ENCODE results near the gene SPTAN1. TPM values are rescaled to one million over a fixed set of nuclear protein-coding genes. Genes with fewer than 3 reads are reported as not detected.
A peak's percentile ranks its signal among the peaks of the same experiment; 100 is the strongest.
"Not testable (repeated sequence)": the region's sequence is repeated elsewhere in the genome, so short reads cannot be mapped to it uniquely, and the experiment has no call there.

Gene SPTAN1
- total RNA-seq, 2 donors from 2014 or later: 243 to 260 TPM

DNA sequence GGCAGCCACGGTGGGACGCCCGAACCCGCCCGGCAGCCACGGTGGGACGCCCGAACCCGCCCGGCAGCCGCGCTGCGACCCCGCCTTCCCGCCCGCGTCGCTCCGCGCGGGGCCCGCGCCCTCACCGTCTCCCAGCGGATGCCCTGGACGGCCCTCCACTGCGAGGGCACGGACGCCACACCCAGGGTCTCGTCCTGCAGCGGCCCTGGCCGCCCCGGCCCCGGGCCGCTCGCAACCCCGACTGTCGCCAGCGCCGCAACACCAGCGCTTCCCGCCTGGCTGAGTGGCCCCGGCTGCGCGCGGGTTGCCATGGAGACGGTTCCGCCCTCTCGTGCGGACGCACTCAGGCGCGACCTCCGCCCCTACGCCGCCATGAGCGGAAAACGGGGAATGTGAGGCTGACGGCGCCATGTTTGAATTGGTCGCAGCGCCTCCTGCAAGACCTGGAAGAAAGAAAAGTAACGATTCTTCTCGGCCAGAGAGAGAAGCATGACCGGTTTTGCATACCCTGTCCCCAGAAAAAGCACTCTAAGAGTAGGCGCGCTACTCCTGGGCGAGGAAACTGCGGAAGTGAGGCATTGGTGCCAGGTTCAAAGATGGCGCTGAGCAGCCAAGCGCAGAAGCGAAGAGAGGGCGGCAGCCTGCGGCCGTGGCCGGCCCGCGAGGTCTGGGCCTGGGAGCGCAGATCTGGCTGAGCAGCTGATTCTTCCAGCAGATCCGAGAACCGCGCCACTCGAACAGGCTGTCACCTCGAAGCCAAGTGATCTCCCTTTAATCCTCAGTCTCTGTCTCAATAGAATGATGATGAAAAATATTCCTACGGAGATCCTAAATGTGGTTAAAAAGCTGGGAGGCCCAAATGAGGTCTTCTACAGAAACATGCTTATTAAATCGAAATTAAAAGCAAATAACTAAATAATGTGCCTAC, 104.3 kb downstream of the SPTAN1 start, which contains the start of gene DYNC2I2:
Gene DYNC2I2, minus strand, starts transcription at position 432 of the 928 bp plus-strand sequence. Its CDS starts 121 bp downstream, at position 311.
- ATAC-seq: peak; percentile 99
- no peaks in the 10 kb centered on the region for H3K9me3 Mint-ChIP-seq

DNA sequence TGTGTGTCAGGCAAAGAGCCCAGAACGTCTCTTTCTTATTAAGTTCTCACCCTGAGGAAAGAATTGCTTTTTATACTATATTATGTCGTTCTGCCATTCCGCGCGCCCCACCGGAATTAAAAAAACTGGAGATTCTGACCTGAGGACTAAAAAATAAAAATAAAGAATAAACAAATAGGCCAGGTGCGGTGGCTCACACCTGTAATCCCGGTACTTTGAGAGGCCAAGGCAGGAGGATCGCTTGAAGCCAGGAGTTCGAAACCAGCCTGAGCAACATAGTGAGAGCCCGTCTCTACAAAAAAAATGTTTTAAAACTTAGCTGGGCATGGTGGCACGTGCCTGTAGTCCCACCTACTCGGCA, 104.9 kb downstream of the SPTAN1 start:
- peak overlapping the region; percentile 99 to 100 for H3K27ac Mint-ChIP-seq
- peak overlapping the region; percentile 96 for H3K4me3 Mint-ChIP-seq
- DNase-seq (ENCODE audit: low spot score): no peak
- H3K36me3 Mint-ChIP-seq: no peaks in the 10 kb centered on the region
- peaks cover 4 to 5% of the 10 kb centered on the region in 2 donors for H3K4me1 Mint-ChIP-seq (ENCODE audit: low read depth in 2 of 2)
- H3K9me3 Mint-ChIP-seq: no peaks in the 10 kb centered on the region
- no peaks in the 10 kb centered on the region for H3K27me3 Mint-ChIP-seq
- no peak for ATAC-seq

More for the DNA sequence above, 104.3 kb downstream of the SPTAN1 start, which contains the start of gene DYNC2I2:
- Mint-ChIP-seq H3K4me1 (ENCODE audit: low read depth in 2 of 2) (peaks cover 4 to 5% of the 10 kb centered on the region in 2 donors), H3K27me3 (no peaks in the 10 kb centered on the region), H3K36me3 (no peaks in the 10 kb centered on the region), H3K4me3 (peak within 1 kb of the TSS; percentile 96), H3K27ac (peak within 1 kb of the TSS; percentile 99 to 100)
- DNase-seq (ENCODE audit: low spot score): peak; percentile 98

DNA sequence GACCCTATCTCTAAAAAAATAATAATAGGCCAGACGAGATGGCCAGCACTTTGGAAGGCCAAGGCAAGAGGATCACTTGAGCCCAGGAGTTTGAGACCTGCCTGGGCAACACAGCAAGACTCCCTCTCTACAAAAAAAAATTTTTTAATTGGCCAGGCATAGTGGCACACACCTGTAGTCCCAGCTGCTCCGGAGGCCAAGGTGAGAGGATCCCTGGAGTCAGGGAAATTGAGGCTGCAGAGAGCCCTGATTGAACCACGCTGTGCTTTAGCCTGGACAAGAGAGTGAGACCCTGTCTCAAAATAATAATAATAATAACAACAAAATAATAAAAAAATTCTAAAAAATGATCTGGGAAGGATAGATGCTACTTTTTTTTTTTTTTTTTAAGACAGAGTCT, 105.4 kb downstream of the SPTAN1 start:
- H3K9me3 Mint-ChIP-seq: no peaks in the 10 kb centered on the region
- no peak for ATAC-seq
- no peak for DNase-seq (ENCODE audit: low spot score)
- H3K27ac Mint-ChIP-seq: peak overlapping the region; percentile 99 to 100
- H3K4me1 Mint-ChIP-seq (ENCODE audit: low read depth in 2 of 2): peaks cover 4 to 5% of the 10 kb centered on the region in 2 donors
- H3K4me3 Mint-ChIP-seq: no peak overlapping the region
- H3K36me3 Mint-ChIP-seq: no peaks in the 10 kb centered on the region
- H3K27me3 Mint-ChIP-seq: no peaks in the 10 kb centered on the region

DNA sequence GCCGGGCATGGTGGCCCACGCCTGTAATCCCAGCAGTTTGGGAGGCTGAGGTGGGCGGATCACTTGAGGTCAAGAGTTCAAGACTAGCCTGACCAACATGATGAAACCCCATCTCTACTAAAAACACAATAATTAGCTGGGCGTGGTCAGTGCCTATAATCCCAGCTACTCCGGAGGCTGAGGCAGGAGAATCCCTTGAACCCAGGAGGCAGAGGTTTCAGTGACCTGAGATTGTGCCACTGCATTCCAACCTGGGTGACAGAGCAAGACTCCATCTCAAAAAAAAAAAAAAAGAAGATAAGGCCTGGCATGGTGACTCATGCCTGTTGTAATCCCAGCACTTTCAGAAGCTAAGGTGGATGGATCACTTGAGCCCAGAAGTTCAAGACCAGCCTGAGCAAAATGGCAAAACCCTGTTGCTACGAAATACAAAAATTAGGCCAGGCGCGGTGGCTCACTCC, 114.1 kb downstream of the SPTAN1 start:
- ATAC-seq; H3K36me3 Mint-ChIP-seq; H3K4me3 Mint-ChIP-seq; H3K27me3 Mint-ChIP-seq; H3K4me1 Mint-ChIP-seq (ENCODE audit: low read depth in 2 of 2); H3K9me3 Mint-ChIP-seq; DNase-seq (ENCODE audit: low spot score); H3K27ac Mint-ChIP-seq: not testable (repeated sequence)

DNA sequence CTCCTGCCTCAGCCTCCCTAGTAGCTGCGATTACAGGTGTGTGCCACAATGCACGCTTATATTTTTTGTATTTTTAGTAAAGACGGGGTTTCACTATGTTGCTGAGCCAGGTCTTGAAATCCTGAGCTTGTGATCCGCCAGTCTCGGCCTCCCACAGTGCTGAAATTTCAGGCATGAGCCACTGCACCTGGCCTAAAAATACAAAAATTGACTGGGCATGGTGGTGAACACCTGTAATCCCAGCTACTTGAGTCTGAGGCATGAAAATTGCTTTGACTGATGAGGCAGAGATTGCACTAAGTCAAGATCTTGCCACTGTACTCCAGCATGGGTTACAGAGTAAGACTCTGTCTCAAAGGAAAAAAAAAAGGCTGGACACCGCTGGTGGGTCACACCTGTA, 117.4 kb downstream of the SPTAN1 start:
- no peak overlapping the region for H3K27ac Mint-ChIP-seq
- ATAC-seq (no peak), DNase-seq (ENCODE audit: low spot score) (no peak)
- no peak overlapping the region for H3K4me3 Mint-ChIP-seq
- no peaks in the 10 kb centered on the region for H3K4me1 Mint-ChIP-seq (ENCODE audit: low read depth in 2 of 2)
- H3K9me3 Mint-ChIP-seq: no peaks in the 10 kb centered on the region
- H3K27me3 Mint-ChIP-seq: no peaks in the 10 kb centered on the region
- no peaks in the 10 kb centered on the region for H3K36me3 Mint-ChIP-seq

DNA sequence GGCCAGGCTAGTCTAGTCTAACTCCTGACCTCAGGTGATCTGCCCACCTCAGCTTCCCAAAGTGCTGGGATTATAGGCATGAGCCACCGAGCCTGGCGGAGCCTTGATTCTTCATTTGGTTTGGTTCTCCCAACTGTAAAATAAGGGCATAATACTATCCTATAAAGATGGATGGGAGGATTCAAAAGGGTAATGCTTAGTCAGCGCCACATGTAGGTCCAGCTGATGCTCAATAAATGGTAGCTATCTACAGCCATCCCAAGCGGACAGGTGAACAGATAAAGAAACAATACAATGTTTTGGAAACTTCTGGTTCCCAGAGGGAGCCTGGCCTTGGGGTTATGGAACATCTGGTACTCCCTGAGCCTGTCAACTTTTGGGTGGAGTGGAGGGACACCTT, 123.0 kb downstream of the SPTAN1 start:
- Mint-ChIP-seq H3K9me3 (no peaks in the 10 kb centered on the region), H3K4me1 (ENCODE audit: low read depth in 2 of 2) (no peaks in the 10 kb centered on the region), H3K36me3 (no peaks in the 10 kb centered on the region), H3K4me3 (no peak overlapping the region), H3K27me3 (no peaks in the 10 kb centered on the region), H3K27ac (no peak overlapping the region)
- ATAC-seq (no peak), DNase-seq (ENCODE audit: low spot score) (no peak)

DNA sequence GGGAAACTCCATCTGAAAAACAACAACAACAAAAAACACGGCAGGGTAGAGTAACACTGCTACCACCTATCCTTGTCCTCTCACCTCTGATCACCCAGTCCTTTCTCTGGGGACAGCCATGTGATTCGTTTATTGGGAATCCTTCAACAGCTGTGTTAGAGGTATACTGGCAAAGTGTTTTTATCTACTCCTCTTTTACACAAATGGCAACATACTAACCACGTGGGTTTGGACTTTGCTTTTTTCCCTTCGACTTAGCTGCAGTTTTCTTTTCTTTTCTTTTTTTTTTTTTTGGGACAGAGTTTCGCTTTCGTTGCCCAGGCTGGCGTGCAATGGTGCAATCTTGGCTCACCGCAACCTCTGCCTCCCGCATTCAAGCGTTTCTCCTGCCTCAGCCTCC, 125.4 kb downstream of the SPTAN1 start:
- DNase-seq (ENCODE audit: low spot score) (no peak), ATAC-seq (no peak)
- H3K4me3 Mint-ChIP-seq: no peak overlapping the region
- H3K9me3 Mint-ChIP-seq: no peaks in the 10 kb centered on the region
- peaks cover 0 to 4% of the 10 kb centered on the region in 2 donors for H3K4me1 Mint-ChIP-seq (ENCODE audit: low read depth in 2 of 2)
- H3K27me3 Mint-ChIP-seq: no peaks in the 10 kb centered on the region
- H3K27ac Mint-ChIP-seq: no peak overlapping the region
- no peaks in the 10 kb centered on the region for H3K36me3 Mint-ChIP-seq

Other genes with a start within 250 kb of the SPTAN1 start
- 10 to 100 TPM; 28.4 to 38.0 TPM for gene TRUB2, start 230.1 kb upstream of the SPTAN1 start, total RNA-seq
- 10 to 100 TPM; 39.6 to 65.7 TPM for gene COQ4, start 229.7 kb upstream of the SPTAN1 start, total RNA-seq
- 10 to 100 TPM; 23.5 to 32.3 TPM for gene SLC27A4, start 212.1 kb upstream of the SPTAN1 start, total RNA-seq
- gene URM1, start 181.2 kb upstream of the SPTAN1 start, total RNA-seq: 10 to 100 TPM; 83.6 to 89.4 TPM
- gene CERCAM, start 131.7 kb upstream of the SPTAN1 start, total RNA-seq: 1 to 10 TPM; 7.4 TPM
- gene ODF2, start 96.6 kb upstream of the SPTAN1 start, total RNA-seq: 10 to 100 TPM; 55.4 to 95.2 TPM
- gene GLE1, start 47.9 kb upstream of the SPTAN1 start, total RNA-seq: 10 to 100 TPM; 40.6 to 41.9 TPM
- gene DYNC2I2, start 104.3 kb downstream of the SPTAN1 start, total RNA-seq: 10 to 100 TPM; 23.7 to 62.6 TPM
- gene SET, start 136.6 kb downstream of the SPTAN1 start, total RNA-seq: 100 to 1,000 TPM; 495 to 800 TPM
- gene PKN3, start 149.9 kb downstream of the SPTAN1 start, total RNA-seq: 1 to 10 TPM; 7.0 to 8.0 TPM
- 10 to 100 TPM; 56.3 to 72.3 TPM for gene ZDHHC12, start 171.5 kb downstream of the SPTAN1 start, total RNA-seq
- 10 to 100 TPM; 21.5 to 22.4 TPM for gene ZER1, start 219.3 kb downstream of the SPTAN1 start, total RNA-seq
- gene TBC1D13, start 234.7 kb downstream of the SPTAN1 start, total RNA-seq: 10 to 100 TPM; 25.9 to 33.4 TPM

All from natural killer cell treated with Interleukin-12 subunit alpha and Interleukin-12 subunit beta and Interleukin-15 and Interleukin-18, amount 100 ng/mL, for 72 hours (primary cell).